ENCODE measurements around the gene TGIF1.

DNA sequence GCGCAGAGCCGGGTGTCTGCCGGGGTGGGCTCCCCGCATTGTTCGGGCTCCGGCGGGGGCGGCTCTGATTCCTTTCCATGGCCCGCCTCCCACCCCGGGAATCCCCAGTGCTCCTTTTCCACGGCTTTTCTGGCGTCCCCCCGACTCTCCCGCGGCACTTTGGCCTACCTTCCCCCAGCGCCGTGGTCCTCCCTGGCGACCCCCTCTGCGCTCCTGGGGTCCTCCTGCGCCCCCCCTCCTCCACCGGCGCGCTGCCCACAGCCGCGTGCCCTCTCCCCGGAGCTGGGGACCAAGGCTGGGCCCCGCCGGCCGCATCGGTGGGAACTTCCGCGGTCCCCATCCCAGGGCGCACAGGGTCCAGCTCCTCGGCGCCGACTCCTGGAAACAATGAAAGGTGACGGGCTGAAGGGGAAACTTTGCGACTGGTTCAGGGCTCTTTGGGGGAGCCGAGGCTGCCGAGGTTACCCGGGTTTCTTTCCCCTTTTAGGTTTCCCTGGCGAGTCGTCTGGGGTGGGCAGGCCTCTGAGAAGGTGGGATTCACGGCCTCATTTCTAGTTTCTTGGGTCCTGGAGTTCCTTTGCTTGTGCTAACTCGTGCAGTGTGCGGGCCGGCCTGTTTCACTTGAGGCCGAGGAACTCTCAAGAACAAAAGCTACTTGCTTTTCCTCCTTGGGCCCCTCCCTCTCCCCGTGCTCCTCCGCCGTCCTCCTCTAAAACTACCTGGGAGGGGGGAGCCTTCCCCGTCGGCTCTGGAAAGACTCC lies 2.2 kb downstream of the TGIF1 start:
- TF ChIP-seq CTCF (IDR thresholded peaks at IDR 0.05) (peak in 1 of 6 experiments; percentile 5), POLR2A (IDR thresholded peaks at IDR 0.05) (peak; percentile 30 to 62)

All from Peyer's patch (tissue), 4 donors.